Activated T-cell treated with anti-CD3 and anti-CD28 coated beads for 24 hours (primary cell): ENCODE results near the gene C17orf113.

ENCODE experiments used
- DNase-seq: peaks from one replicate; pipeline ENCODE4 v3.0.0-alpha.2; 2020; ENCODE audit warnings: low read depth

C17orf113 gene

GRCh38 chr17:42072323-42073187 is 22.2 kb upstream of the C17orf113 start:
- no peak for DNase-seq

- no peak for DNase-seq
Measured at GRCh38 chr17:42071810-42072209, 21.4 kb upstream of the C17orf113 start.

- no peak for DNase-seq
Measured at GRCh38 chr17:42068979-42069378, 18.6 kb upstream of the C17orf113 start.

- peak; percentile 52 for DNase-seq
Measured at GRCh38 chr17:42067371-42068091, 17.1 kb upstream of the C17orf113 start.

GRCh38 chr17:42065201-42065600 is 14.8 kb upstream of the C17orf113 start:
- DNase-seq = no peak

- no peak for DNase-seq
Measured at GRCh38 chr17:42062681-42063080, 12.3 kb upstream of the C17orf113 start.

GRCh38 chr17:42061646-42062487 is 11.5 kb upstream of the C17orf113 start:
- no peak for DNase-seq

GRCh38 chr17:42060231-42060630 is 9.8 kb upstream of the C17orf113 start:
- no peak for DNase-seq

GRCh38 chr17:42059815-42060214 is 9.4 kb upstream of the C17orf113 start:
- no peak for DNase-seq

GRCh38 chr17:42058063-42058462 is 7.7 kb upstream of the C17orf113 start:
- DNase-seq = no peak

GRCh38 chr17:42056635-42057034 is 6.2 kb upstream of the C17orf113 start:
- no peak for DNase-seq

GRCh38 chr17:42055496-42055895 is 5.1 kb upstream of the C17orf113 start:
- DNase-seq = no peak

- no peak for DNase-seq
Measured at GRCh38 chr17:42055027-42055426, 4.6 kb upstream of the C17orf113 start.

GRCh38 chr17:42053731-42054500 is 3.5 kb upstream of the C17orf113 start:
- DNase-seq = no peak

GRCh38 chr17:42052346-42052877 is 2.0 kb upstream of the C17orf113 start:
- DNase-seq = no peak

- DNase-seq = no peak
Measured at GRCh38 chr17:42051645-42052044, 1.2 kb upstream of the C17orf113 start.

- DNase-seq = no peak
Measured at GRCh38 chr17:42051013-42051400, 606 bp upstream of the C17orf113 start.

- DNase-seq = no peak
Measured at GRCh38 chr17:42049834-42050392, 488 bp downstream of the C17orf113 start.

- DNase-seq = no peak
Measured at GRCh38 chr17:42047343-42047742, 3.1 kb downstream of the C17orf113 start.

- DNase-seq = no peak
Measured at GRCh38 chr17:42045719-42046118, 4.7 kb downstream of the C17orf113 start.
